ENCODE measurements around the gene GEMIN4. TPM values are rescaled to one million over a fixed set of nuclear protein-coding genes. Genes with fewer than 3 reads are reported as not detected.
A peak's percentile ranks its signal among the peaks of the same experiment; 100 is the strongest.

GEMIN4 gene
- total and polyA plus RNA-seq, 10 of the 15 experiments (the other 5 are each of a cell fraction or from before 2014, with no cell fraction given) = 2.4 to 55.6 (median 34.5) TPM

DNA sequence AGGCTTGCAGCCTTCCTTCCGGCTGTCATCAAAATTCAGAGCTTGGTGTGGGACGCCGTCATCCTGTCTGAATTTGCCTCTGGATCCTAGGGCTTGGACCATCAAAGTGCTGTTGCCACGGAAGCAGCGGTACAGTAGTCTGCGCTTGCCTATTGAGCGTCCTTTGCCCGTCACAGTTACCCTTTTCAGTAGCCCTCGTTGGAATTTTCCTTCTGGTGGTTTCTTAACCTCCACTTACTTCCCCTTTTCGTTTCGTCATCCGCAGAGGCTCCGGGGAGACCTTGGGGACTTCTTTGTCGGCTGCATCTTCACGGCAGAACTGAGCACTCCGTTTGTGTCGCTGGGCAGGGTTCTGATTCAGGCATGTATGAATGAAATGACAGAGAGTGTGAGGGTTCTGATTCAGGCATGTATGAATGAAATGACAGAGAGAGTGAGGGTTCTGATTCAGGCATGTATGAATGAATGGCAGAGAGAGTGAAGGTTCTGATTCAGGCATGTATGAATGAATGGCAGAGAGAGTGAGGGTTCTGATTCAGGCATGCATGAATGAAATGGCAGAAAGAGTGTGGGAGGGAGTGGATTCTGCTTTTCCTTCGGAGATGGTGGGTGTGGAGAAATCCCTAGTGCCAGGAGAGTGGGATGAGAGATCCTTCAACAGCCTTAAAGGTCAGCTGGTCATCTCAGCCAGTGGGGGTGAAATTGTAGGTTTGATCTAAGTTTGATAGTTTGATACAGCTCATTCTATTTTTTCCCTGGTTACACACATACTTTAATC is 11.6 kb downstream of the GEMIN4 start (continued):
- TF ChIP-seq IKZF2 (IDR thresholded peaks at IDR 0.05) (peak; percentile 87 to 89), ZNF207 (IDR thresholded peaks at IDR 0.05; ENCODE audit: borderline replicate concordance) (0 out of 2 replicates have a peak, but pooled peaks have one; percentile 43), NFYB (IDR thresholded peaks at IDR 0.05; ENCODE audit: insufficient read depth, low read depth, low read length) (no peak), EED (IDR thresholded peaks at IDR 0.05; ENCODE audit: low read depth) (peak; percentile 76), RELA (IDR thresholded peaks at IDR 0.05; ENCODE audit: borderline replicate concordance, partially characterized antibody) (peak; percentile 37), TAF1 (IDR thresholded peaks at IDR 0.05; ENCODE audit: borderline replicate concordance, low read depth, low read length) (no peak), ZBED1 (IDR thresholded peaks at IDR 0.05; ENCODE audit: borderline replicate concordance) (peak; percentile 39; the same call in 1 of the 2 replicates), BACH1 (IDR thresholded peaks at IDR 0.05; ENCODE audit: borderline replicate concordance) (no peak), YBX1 (IDR thresholded peaks at IDR 0.05) (no peak), ESRRA (IDR thresholded peaks at IDR 0.05; ENCODE audit: low read length) (no peak), HDAC6 (IDR thresholded peaks at IDR 0.05; ENCODE audit: unreplicated experiment) (no peak), ZZZ3 (IDR thresholded peaks at IDR 0.05; ENCODE audit: control insufficient read depth, insufficient read length, low read depth) (no peak), HCFC1 (IDR thresholded peaks at IDR 0.05; ENCODE audit: low read length) (no peak), RB1 (IDR thresholded peaks at IDR 0.05; ENCODE audit: borderline replicate concordance) (no peak), CREB1 (IDR thresholded peaks at IDR 0.05; ENCODE audit: low read depth) (peak; percentile 81), SMAD5 (IDR thresholded peaks at IDR 0.05; ENCODE audit: low read depth) (no peak), ZNF384 (IDR thresholded peaks at IDR 0.05; ENCODE audit: borderline replicate concordance, low read depth, low read length) (no peak), NFIC (IDR thresholded peaks at IDR 0.05; ENCODE audit: low read depth, low read length) (peak; percentile 62; the same call in 1 of the 2 replicates), SREBF2 (IDR thresholded peaks at IDR 0.05; ENCODE audit: low read length) (no peak), SPI1 (IDR thresholded peaks at IDR 0.05; ENCODE audit: borderline replicate concordance, insufficient read depth, low read depth, low read length) (peak; percentile 32; the same call in 1 of the 2 replicates), BCL11A (IDR thresholded peaks at IDR 0.05; ENCODE audit: low read depth, low read length) (no peak), POU2F2 (IDR thresholded peaks at IDR 0.05; ENCODE audit: borderline replicate concordance, low read depth, low read length) (no peak), RAD51 (IDR thresholded peaks at IDR 0.05) (no peak)
- TF ChIP-seq, protein P1, sequence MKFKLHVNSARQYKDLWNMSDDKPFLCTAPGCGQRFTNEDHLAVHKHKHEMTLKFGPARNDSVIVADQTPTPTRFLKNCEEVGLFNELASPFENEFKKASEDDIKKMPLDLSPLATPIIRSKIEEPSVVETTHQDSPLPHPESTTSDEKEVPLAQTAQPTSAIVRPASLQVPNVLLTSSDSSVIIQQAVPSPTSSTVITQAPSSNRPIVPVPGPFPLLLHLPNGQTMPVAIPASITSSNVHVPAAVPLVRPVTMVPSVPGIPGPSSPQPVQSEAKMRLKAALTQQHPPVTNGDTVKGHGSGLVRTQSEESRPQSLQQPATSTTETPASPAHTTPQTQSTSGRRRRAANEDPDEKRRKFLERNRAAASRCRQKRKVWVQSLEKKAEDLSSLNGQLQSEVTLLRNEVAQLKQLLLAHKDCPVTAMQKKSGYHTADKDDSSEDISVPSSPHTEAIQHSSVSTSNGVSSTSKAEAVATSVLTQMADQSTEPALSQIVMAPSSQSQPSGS (IDR thresholded peaks at IDR 0.05; ENCODE audit: low read length) = no peak
- TF ChIP-seq, protein P2, sequence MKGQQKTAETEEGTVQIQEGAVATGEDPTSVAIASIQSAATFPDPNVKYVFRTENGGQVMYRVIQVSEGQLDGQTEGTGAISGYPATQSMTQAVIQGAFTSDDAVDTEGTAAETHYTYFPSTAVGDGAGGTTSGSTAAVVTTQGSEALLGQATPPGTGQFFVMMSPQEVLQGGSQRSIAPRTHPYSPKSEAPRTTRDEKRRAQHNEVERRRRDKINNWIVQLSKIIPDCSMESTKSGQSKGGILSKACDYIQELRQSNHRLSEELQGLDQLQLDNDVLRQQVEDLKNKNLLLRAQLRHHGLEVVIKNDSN (IDR thresholded peaks at IDR 0.05; ENCODE audit: borderline replicate concordance, extremely low read length, insufficient read depth, low read depth, low read length) = no peak
- TF ChIP-seq, protein P3, sequence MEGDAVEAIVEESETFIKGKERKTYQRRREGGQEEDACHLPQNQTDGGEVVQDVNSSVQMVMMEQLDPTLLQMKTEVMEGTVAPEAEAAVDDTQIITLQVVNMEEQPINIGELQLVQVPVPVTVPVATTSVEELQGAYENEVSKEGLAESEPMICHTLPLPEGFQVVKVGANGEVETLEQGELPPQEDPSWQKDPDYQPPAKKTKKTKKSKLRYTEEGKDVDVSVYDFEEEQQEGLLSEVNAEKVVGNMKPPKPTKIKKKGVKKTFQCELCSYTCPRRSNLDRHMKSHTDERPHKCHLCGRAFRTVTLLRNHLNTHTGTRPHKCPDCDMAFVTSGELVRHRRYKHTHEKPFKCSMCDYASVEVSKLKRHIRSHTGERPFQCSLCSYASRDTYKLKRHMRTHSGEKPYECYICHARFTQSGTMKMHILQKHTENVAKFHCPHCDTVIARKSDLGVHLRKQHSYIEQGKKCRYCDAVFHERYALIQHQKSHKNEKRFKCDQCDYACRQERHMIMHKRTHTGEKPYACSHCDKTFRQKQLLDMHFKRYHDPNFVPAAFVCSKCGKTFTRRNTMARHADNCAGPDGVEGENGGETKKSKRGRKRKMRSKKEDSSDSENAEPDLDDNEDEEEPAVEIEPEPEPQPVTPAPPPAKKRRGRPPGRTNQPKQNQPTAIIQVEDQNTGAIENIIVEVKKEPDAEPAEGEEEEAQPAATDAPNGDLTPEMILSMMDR (IDR thresholded peaks at IDR 0.05 in 2 of 3, conservative IDR thresholded peaks at IDR 0.05 in 1 of 3; ENCODE audit: control insufficient read depth in 2 of 3, extremely low read depth in 1 of 3, insufficient read depth in 1 of 3, low read depth in 3 of 3, low read length in 3 of 3) = no peak
- TF ChIP-seq, protein P4, sequence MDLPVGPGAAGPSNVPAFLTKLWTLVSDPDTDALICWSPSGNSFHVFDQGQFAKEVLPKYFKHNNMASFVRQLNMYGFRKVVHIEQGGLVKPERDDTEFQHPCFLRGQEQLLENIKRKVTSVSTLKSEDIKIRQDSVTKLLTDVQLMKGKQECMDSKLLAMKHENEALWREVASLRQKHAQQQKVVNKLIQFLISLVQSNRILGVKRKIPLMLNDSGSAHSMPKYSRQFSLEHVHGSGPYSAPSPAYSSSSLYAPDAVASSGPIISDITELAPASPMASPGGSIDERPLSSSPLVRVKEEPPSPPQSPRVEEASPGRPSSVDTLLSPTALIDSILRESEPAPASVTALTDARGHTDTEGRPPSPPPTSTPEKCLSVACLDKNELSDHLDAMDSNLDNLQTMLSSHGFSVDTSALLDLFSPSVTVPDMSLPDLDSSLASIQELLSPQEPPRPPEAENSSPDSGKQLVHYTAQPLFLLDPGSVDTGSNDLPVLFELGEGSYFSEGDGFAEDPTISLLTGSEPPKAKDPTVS (IDR thresholded peaks at IDR 0.05; ENCODE audit: low read depth, low read length) = no peak
